HCEC 1CT (cell line): ENCODE measurements around the gene RTN4R.

ENCODE experiments used
- DNase-seq: peaks from one replicate; pipeline ENCODE4 v3.0.0-alpha.2; 2017

Gene RTN4R

GRCh38 chr22:20226760-20227350, 41.3 kb downstream of the RTN4R start:
- DNase-seq: no peak

- DNase-seq: no peak
These were observed 41.9 kb downstream of the RTN4R start for GRCh38 chr22:20226077-20226716.

- DNase-seq: no peak
These were observed 42.5 kb downstream of the RTN4R start for GRCh38 chr22:20225693-20225966.

GRCh38 chr22:20224917-20225692, 43.0 kb downstream of the RTN4R start:
- DNase-seq: no peak

- no peak for DNase-seq
These were observed 43.9 kb downstream of the RTN4R start for GRCh38 chr22:20224256-20224626.

- DNase-seq: no peak
These were observed 44.5 kb downstream of the RTN4R start for GRCh38 chr22:20223421-20224255.

- no peak for DNase-seq
These were observed 45.2 kb downstream of the RTN4R start for GRCh38 chr22:20222764-20223420.

- DNase-seq: no peak
These were observed 46.4 kb downstream of the RTN4R start for GRCh38 chr22:20221421-20222340.

GRCh38 chr22:20220629-20221026, 47.5 kb downstream of the RTN4R start:
- no peak for DNase-seq

GRCh38 chr22:20219667-20220628, 48.2 kb downstream of the RTN4R start:
- no peak for DNase-seq

- no peak for DNase-seq
These were observed 49.1 kb downstream of the RTN4R start for GRCh38 chr22:20218987-20219386.

GRCh38 chr22:20218326-20218872, 49.7 kb downstream of the RTN4R start:
- no peak for DNase-seq

- no peak for DNase-seq
These were observed 50.6 kb downstream of the RTN4R start for GRCh38 chr22:20217563-20217962.

GRCh38 chr22:20216863-20217499, 51.1 kb downstream of the RTN4R start:
- no peak for DNase-seq

- DNase-seq: no peak
These were observed 52.4 kb downstream of the RTN4R start for GRCh38 chr22:20215742-20216141.

GRCh38 chr22:20214853-20215252, 53.3 kb downstream of the RTN4R start:
- DNase-seq: no peak

GRCh38 chr22:20213833-20214708, 54.0 kb downstream of the RTN4R start:
- DNase-seq: no peak

GRCh38 chr22:20212754-20213699, 55.1 kb downstream of the RTN4R start:
- no peak for DNase-seq
